Stimulated activated CD4-positive, alpha-beta T cell treated with anti-CD3 and anti-CD28 coated beads, TNF-alpha, amount 100 ng/mL, for 1 hour (primary cell): Measurements from ENCODE around the gene SLC12A3.

ENCODE experiments used
- DNase-seq, 3 donors: peaks; one replicate each; pipeline ENCODE4 v3.0.0-alpha.2; 2020; ENCODE audit warnings: low read depth in 3 of 3, low spot score in 1 of 3

SLC12A3 gene

DNA sequence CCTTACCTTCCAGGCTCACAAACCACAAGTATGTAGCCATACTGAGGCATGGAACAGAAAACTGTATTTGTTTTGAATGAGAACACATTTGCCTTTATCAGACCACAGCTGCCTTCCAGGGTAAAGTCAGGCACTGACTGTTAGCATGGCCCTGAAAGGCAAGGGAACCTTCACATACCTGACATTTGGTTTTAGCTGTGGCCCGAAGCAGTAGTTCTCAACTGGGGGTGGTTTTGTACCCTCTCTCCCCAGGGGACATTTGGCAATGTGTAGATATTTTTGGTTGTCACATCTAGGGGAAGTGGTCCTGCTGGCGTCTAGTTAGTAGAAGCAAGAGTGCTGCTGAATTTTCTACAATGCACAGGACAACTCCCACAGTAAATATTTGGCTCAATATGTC lies 76.1 kb downstream of the SLC12A3 start:
- no peak for DNase-seq

DNA sequence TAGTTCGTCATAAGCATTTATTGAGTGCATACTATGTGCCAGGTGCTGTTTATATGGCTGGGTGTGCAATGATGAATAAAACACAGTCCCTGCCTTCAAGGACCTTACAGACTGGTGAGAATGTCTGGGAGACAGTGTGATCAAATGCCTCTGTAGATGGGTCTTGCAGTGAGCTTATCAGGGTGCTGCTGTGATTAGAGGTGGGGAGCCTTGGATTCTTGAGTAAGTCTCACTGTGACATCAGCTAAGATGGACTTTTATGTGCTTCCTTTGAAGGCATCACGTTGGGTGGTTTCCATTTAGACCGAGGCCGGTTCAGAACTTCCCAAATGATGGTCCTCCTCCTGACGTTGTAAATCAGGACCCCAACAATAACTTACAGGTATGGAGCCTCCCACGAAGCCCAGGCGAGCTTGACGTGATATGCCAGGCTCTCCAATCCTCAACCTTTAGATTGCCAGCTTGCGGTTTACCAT lies 76.9 kb downstream of the SLC12A3 start:
- DNase-seq: no peak

GRCh38 chr16:56943761-56944375 lies 78.9 kb downstream of the SLC12A3 start:
- no peak for DNase-seq

DNA sequence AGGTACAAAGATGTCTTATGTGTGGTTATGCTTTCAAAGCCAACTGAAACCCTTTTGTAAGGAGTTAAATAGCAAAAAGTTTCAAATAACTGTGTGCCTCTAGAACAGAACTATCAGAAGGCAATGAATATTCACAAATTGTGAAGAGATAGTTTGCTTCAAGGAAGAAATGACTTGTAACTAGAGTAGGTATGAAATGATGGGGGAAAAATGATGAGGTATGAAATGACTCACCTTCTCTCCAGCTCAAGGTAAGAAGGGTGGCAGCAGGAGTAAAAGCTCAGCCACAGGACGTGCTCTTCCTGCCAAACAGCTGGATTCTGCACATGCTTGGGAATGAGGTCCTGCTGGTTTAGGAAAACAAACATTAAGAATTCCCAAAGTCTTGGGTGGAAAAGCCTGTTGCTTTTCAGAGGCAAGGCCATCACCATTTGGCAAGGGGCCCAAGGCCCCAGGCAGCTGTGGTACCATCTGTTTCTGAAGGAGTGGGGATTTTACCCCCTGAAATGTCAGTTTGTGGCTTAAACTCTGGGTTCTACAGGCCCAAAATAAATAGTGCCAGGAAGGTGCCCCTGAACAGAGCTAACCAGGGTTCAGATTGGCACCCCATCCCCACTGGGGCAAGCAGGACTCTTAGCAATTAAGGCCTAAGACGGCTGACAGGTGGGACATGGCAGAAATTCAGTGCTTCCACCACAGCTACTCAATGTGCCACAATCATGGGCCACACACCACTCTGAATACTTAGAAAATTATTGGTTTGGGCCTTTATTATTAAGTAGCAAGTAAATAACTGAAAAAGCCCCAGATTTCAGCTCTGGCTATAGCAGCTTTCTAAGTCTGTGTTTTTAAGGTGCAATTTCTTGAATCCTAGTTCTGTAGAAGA lies 80.2 kb downstream of the SLC12A3 start:
- DNase-seq: no peak

DNA sequence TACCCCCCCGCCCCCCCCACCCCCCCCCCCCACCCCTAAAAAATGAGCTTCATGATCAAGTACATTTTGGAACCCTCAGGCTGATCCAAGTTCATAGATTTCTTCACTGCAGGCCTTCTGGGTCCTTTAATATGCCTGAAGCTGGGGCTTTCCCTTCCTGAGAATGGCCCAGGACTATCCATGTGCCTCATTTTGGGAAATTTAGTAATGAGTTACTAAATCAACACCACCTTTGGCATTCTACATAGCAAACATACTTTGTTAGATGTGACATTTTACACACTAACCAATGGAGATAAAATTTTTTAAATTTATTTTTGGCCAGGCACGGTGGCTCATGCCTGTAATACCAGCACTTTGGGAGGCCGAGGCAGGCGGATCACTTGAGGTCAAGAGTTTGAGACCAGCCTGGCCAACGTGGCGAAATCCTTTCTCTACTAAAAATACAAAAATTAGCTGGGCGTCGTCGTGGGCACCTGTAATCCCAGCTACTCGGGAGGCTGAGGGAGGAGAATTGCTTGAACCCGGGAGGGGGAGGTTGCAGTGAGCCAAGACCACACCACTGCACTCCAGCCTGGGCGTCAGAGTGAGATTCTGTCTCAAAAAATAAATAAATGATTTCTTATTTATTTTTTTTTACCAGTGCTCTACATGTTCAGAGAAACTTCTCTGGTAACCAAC lies 81.0 kb downstream of the SLC12A3 start:
- no peak for DNase-seq

DNA sequence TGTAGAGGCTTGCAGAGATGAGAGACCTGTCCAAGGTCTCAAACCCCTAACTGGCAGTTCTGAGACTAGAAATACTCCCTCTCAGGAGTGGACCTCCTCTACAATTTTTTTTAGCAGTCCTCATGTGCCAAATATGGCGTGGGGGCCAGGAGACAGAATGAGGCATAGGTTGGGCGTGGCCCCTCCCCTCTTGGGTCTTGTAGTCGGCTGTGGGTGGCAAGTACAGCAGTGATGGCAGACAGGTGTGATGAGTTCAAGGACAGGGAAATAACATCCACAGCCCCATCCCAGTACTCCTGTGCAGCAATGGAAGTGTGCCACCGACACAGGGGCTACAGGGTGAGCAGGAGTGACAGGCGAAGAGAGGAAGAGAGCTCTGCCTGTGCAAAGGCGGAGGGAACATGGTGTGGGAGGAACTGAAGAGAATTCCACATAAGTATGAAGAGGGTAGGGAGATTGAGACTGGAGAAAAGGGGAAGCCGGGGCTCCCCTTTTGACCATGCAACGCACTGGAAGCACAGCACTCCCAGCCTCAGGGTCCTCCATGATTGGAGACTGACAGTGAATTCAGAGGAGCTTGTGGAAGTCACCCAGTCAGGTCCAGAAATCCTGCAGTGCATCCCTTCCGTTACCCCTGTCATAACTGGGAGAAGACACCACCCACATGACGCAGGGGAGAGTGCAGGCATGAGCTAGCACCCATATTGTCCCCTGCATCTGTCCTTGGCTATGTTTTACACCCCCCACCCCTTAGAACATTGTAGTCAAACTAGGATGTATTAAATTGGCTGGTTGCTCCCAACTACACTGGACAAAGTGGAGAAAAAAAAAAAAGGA lies 82.0 kb downstream of the SLC12A3 start:
- no peak for DNase-seq

DNA sequence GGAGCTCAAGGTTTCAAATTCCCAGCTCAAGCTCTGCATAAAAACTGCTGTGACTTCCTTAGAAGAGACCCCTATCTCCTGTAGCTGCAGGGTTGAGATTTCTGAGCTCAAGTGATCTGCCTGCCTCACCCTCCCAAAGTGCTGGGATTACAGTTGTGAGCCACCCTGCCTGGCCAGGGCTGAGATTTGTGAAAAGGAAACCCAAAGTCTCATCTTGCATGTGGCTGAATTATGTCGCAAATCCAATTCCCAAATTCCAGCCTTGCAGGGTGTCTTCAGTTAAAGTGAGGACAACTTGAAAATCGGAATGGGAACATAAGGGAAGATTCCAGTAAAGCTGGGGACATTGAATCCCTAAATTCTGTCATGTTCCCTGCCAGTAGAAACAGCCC lies 82.6 kb downstream of the SLC12A3 start:
- no peak for DNase-seq

DNA sequence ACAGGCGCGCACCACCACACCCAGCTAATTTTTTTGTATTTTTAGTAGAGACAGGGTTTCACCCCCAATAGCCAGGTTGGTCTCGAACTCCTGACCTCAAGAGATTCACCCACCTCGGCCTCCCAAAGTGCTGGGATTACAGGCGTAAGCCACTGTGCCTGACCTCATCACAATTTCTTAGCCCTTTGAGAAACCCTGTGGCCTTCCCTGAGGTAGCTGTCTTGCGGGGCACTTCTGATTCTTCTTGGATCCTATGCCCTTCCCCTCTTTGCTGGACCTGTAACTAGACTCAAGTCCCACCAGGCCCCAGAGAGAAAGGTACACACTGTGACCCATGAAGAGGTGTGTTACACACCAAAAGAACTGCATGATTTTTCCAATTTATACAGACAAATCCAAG lies 83.2 kb downstream of the SLC12A3 start:
- no peak for DNase-seq

- DNase-seq: no peak
Measured at GRCh38 chr16:56950051-56950450, 85.0 kb downstream of the SLC12A3 start.

DNA sequence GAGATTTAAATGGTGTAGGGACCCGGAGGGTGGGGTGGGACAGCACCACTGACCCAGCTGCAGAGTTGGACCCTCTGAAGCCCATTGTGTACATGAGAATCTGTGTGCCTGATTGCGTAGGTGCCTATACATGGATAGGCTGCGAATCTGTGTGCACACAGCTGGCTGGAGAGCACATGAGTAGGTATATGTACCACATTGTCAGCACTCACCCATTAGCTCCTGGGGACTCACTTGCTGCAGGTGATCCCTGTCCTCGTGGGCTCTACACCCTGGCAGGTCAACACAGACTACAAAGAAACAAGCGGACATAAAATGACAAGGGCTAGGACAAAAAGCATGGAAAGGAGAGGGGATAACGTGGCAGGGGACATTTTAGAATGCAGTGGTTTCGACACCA lies 85.4 kb downstream of the SLC12A3 start:
- DNase-seq: no peak

DNA sequence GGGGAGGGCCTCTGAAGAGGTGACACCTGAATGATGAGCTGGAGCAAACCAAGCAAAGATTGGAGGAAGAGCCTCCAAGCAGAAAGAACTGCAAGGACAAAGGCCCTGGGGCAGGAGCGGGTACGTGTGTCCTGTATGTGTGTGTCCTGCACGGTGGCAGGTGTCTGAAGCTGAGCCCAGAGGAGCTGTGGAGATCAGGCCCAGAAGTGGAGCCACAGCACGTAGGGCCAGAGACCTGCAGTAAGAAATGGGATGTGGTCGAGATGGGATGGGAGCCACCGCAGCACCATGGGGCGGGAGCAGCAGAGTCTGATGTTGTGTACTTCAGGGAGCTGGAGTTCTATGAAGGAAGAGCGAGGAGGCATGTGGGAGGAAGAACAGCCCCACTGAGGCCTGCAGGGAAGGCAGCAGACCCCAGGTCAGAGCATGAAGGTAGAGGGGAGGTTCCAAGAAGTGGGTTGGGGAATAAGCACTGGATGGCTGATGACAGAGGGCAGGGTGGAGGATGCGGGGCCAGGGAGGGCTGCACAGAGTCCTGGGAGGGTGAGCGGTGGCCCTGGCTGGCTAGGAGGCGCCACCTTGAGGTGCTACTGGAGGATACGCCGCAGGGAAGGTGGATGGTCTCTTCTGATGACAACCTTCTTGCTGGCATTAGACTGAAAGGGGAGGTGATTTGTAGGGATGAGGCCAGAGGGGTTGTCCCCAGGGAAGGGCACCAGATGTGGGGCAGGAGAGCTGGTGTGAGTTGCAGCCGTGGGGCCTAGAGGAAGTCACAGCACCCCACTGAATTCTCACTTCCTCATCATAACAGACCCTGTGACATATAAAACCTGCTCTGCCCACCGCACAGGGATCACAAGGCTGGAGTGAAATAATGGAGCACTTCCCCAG lies 86.1 kb downstream of the SLC12A3 start:
- DNase-seq: no peak

DNA sequence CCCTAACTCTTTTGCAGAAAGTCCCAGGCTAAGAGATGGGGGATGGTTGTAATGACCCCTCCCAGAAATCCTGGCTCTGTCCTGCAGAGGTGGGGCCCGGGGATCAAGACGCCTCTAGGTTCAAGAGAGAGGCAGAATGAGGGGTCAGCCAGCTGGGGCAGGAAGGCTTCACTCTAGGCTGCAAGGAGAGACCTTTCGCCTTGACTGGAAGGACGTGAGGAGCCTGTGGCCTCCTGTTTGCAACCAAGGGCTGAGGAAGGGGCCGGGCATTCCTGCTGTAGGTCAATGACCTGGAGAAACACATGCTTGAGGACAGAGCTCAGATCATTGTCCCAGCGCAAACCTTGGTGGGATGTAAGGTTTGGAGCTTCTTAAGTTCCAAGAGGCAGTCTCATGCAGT lies 88.0 kb downstream of the SLC12A3 start:
- no peak for DNase-seq

GRCh38 chr16:56956076-56956475 lies 91.1 kb downstream of the SLC12A3 start:
- DNase-seq: no peak

DNA sequence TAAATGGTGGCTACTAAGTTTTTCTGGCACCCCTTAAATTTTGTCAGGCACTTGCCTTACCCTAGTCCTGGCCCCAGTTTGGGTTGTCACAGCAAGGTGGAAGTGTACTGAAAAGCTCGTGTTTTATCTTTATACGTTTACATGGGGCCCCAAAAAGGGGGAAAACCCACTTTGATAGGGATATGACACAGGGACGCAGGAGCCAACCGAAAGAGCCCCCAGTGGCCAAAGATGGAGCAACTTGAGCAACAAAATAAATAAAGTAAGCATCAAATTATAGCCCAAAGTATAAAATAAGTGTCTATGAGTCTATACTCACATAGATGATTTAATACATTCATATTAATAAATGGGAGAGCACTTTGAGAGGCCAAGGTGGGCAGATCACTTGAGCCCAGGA lies 91.7 kb downstream of the SLC12A3 start:
- no peak for DNase-seq

DNA sequence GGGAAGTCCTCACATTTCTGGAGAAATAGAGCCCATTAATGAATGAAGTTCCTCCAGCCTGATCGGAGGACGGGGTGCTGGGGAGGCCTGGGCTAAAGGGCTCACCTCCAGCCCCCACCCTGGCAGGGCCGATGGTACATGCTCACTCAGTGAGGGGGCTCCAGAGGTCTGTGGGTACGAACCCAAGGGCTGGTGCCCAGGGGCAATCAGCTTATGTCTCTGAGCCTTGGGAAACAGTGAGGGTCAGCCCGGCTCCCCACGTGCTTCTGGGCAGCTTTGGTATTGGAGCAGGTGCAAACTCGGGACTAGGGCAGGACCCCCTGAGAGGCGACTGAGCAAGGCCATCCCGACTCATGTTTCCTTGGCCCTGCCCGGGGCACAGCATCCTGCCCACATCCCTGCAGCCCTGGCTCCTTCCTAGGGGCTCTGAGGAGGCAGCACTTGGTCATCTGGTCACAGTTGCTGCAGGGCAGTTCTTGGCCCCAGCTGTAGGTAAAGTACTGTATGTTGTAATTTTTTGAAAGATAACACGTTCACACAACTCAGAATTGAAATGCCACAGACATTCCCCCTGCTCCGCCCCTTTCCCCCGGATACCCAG lies 95.8 kb downstream of the SLC12A3 start:
- no peak for DNase-seq

- DNase-seq: no peak
Measured at GRCh38 chr16:56961386-56961785, 96.4 kb downstream of the SLC12A3 start.

DNA sequence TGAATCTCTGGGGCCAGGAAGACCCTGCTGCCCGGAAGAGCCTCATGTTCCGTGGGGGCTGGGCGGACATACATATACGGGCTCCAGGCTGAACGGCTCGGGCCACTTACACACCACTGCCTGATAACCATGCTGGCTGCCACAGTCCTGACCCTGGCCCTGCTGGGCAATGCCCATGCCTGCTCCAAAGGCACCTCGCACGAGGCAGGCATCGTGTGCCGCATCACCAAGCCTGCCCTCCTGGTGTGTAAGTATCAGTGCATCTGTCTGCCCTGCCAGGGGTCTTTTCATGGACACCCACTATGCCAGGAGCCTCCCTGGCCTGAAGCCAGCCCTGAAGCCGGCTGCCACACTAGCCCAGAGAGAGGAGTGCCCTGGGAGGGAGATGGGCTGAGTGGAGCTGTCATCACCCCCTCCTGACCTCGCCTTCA lies 96.9 kb downstream of the SLC12A3 start, which contains the start of gene CETP:
TSS of gene CETP (plus strand) at position 100 of the 431 bp plus-strand sequence. CDS start at position 130, 30 bp downstream.
- no peak for DNase-seq

- peak; percentile 85 to 97 (median 87) for DNase-seq
Measured at GRCh38 chr16:56964243-56965148, 99.5 kb downstream of the SLC12A3 start.
